Central memory CD8-positive, alpha-beta T cell (primary cell): Measurements from ENCODE around the gene RAB15.

ENCODE experiments used
- ATAC-seq: fragments of 150-1000 bp; cut with Tn5 transposase; replicated peaks from 2 replicates; pipeline ENCODE4 v1.10.0; 2022; ENCODE audit warnings: mild to moderate bottlenecking, moderate FRiP score, moderate number of reproducible peaks; ENCODE audit not compliant: poor library complexity, severe bottlenecking; ENCODE audit errors: extremely low read depth
- DNase-seq, 2 donors: peaks; one replicate each; pipeline ENCODE4 v3.0.0; 2021; ENCODE audit warnings: low spot score in 2 of 2
- H3K27ac Mint-ChIP-seq: one replicate; pipeline ENCODE4 v1.8.0; 2022; ENCODE audit warnings: low read depth, mild to moderate bottlenecking, moderate library complexity, mixed read lengths
- H3K27me3 Mint-ChIP-seq: one replicate; pipeline ENCODE4 v1.8.0; 2022; ENCODE audit warnings: mixed read lengths
- H3K36me3 Mint-ChIP-seq: one replicate; pipeline ENCODE4 v1.8.0; 2022; ENCODE audit warnings: mild to moderate bottlenecking, moderate library complexity, mixed read lengths; ENCODE audit not compliant: insufficient read depth
- H3K4me1 Mint-ChIP-seq: one replicate; pipeline ENCODE4 v1.8.0; 2022; ENCODE audit warnings: mixed read lengths
- H3K4me3 Mint-ChIP-seq: one replicate; pipeline ENCODE4 v1.8.0; 2022; ENCODE audit warnings: mild to moderate bottlenecking, moderate library complexity, mixed read lengths
- H3K9me3 Mint-ChIP-seq: one replicate; pipeline ENCODE4 v1.8.0; 2022; ENCODE audit warnings: mixed read lengths

RAB15 gene

GRCh38 chr14:64983439-64984310 lies 11.5 kb upstream of the RAB15 start:
- Mint-ChIP-seq H3K36me3 (peaks cover 5% of the 10 kb centered on the region), H3K4me1 (peaks cover 22% of the 10 kb centered on the region), H3K27ac (no peak overlapping the region), H3K9me3 (no peaks in the 10 kb centered on the region), H3K4me3 (peak overlapping the region; percentile 36), H3K27me3 (peaks cover 9% of the 10 kb centered on the region)
- ATAC-seq (no peak), DNase-seq (no peak)

- Mint-ChIP-seq H3K27ac (no peak overlapping the region), H3K4me1 (peaks cover 11% of the 10 kb centered on the region), H3K9me3 (no peaks in the 10 kb centered on the region), H3K27me3 (peaks cover 9% of the 10 kb centered on the region), H3K4me3 (no peak overlapping the region), H3K36me3 (peaks cover 4% of the 10 kb centered on the region)
- DNase-seq (no peak), ATAC-seq (no peak)
Observed at GRCh38 chr14:64979336-64980074, 7.4 kb upstream of the RAB15 start.

- H3K27ac Mint-ChIP-seq = no peak overlapping the region
- ATAC-seq (no peak), DNase-seq (no peak)
- no peak overlapping the region for H3K4me3 Mint-ChIP-seq
- H3K27me3 Mint-ChIP-seq = no peaks in the 10 kb centered on the region
- H3K4me1 Mint-ChIP-seq = peaks cover 9% of the 10 kb centered on the region
- H3K36me3 Mint-ChIP-seq = peaks cover 6% of the 10 kb centered on the region
- H3K9me3 Mint-ChIP-seq = no peaks in the 10 kb centered on the region
Observed at GRCh38 chr14:64974563-64974962, 2.4 kb upstream of the RAB15 start.

- no peak for ATAC-seq
- H3K9me3 Mint-ChIP-seq = no peaks in the 10 kb centered on the region
- no peaks in the 10 kb centered on the region for H3K27me3 Mint-ChIP-seq
- no peak for DNase-seq
- no peak overlapping the region for H3K27ac Mint-ChIP-seq
- H3K36me3 Mint-ChIP-seq = peaks cover 6% of the 10 kb centered on the region
- peaks cover 9% of the 10 kb centered on the region for H3K4me1 Mint-ChIP-seq
- H3K4me3 Mint-ChIP-seq = no peak overlapping the region
Observed at GRCh38 chr14:64973826-64974225, 1.7 kb upstream of the RAB15 start.

- DNase-seq = no peak
- Mint-ChIP-seq H3K36me3 (peaks cover 6% of the 10 kb centered on the region), H3K4me1 (peaks cover 14% of the 10 kb centered on the region), H3K4me3 (peak overlapping the region; percentile 85), H3K9me3 (no peaks in the 10 kb centered on the region), H3K27ac (peak overlapping the region; percentile 71), H3K27me3 (no peaks in the 10 kb centered on the region)
- ATAC-seq = no peak
Observed at GRCh38 chr14:64973026-64973442, 898 bp upstream of the RAB15 start.

- peaks cover 6% of the 10 kb centered on the region for H3K36me3 Mint-ChIP-seq
- H3K9me3 Mint-ChIP-seq = no peaks in the 10 kb centered on the region
- no peaks in the 10 kb centered on the region for H3K27me3 Mint-ChIP-seq
- peaks cover 15% of the 10 kb centered on the region for H3K4me1 Mint-ChIP-seq
- H3K4me3 Mint-ChIP-seq = peak overlapping the region; percentile 70
- ATAC-seq (no peak), DNase-seq (no peak)
- H3K27ac Mint-ChIP-seq = no peak overlapping the region
Observed at GRCh38 chr14:64971491-64971942, 619 bp downstream of the RAB15 start.

- ATAC-seq (no peak), DNase-seq (no peak)
- Mint-ChIP-seq H3K27me3 (no peaks in the 10 kb centered on the region), H3K4me3 (peak overlapping the region; percentile 70), H3K36me3 (peaks cover 6% of the 10 kb centered on the region), H3K9me3 (no peaks in the 10 kb centered on the region), H3K4me1 (peaks cover 15% of the 10 kb centered on the region), H3K27ac (no peak overlapping the region)
Observed at GRCh38 chr14:64970776-64971477, 1.2 kb downstream of the RAB15 start.

GRCh38 chr14:64970041-64970440 lies 2.1 kb downstream of the RAB15 start:
- ATAC-seq = no peak
- no peak for DNase-seq
- H3K9me3 Mint-ChIP-seq = no peaks in the 10 kb centered on the region
- H3K36me3 Mint-ChIP-seq = peaks cover 6% of the 10 kb centered on the region
- H3K4me3 Mint-ChIP-seq = no peak overlapping the region
- no peak overlapping the region for H3K27ac Mint-ChIP-seq
- H3K4me1 Mint-ChIP-seq = peaks cover 15% of the 10 kb centered on the region
- no peaks in the 10 kb centered on the region for H3K27me3 Mint-ChIP-seq

GRCh38 chr14:64968651-64969050 lies 3.5 kb downstream of the RAB15 start:
- Mint-ChIP-seq H3K4me1 (peaks cover 15% of the 10 kb centered on the region), H3K36me3 (peaks cover 4% of the 10 kb centered on the region), H3K9me3 (no peaks in the 10 kb centered on the region), H3K27me3 (no peaks in the 10 kb centered on the region), H3K4me3 (no peak overlapping the region), H3K27ac (no peak overlapping the region)
- DNase-seq (no peak), ATAC-seq (no peak)

- H3K4me3 Mint-ChIP-seq = no peak overlapping the region
- ATAC-seq = no peak
- peaks cover 15% of the 10 kb centered on the region for H3K4me1 Mint-ChIP-seq
- peaks cover 4% of the 10 kb centered on the region for H3K36me3 Mint-ChIP-seq
- H3K27ac Mint-ChIP-seq = no peak overlapping the region
- no peak for DNase-seq
- H3K9me3 Mint-ChIP-seq = no peaks in the 10 kb centered on the region
- H3K27me3 Mint-ChIP-seq = no peaks in the 10 kb centered on the region
Observed at GRCh38 chr14:64968167-64968566, 4.0 kb downstream of the RAB15 start.

- Mint-ChIP-seq H3K4me3 (no peak overlapping the region), H3K27me3 (no peaks in the 10 kb centered on the region), H3K36me3 (peaks cover 1% of the 10 kb centered on the region), H3K9me3 (no peaks in the 10 kb centered on the region), H3K27ac (no peak overlapping the region), H3K4me1 (peaks cover 15% of the 10 kb centered on the region)
- ATAC-seq (no peak), DNase-seq (no peak)
Observed at GRCh38 chr14:64966976-64967375, 5.2 kb downstream of the RAB15 start.

GRCh38 chr14:64965356-64966000 lies 6.7 kb downstream of the RAB15 start:
- no peak overlapping the region for H3K4me3 Mint-ChIP-seq
- no peaks in the 10 kb centered on the region for H3K36me3 Mint-ChIP-seq
- H3K9me3 Mint-ChIP-seq = no peaks in the 10 kb centered on the region
- DNase-seq (no peak), ATAC-seq (no peak)
- H3K27me3 Mint-ChIP-seq = no peaks in the 10 kb centered on the region
- peaks cover 18% of the 10 kb centered on the region for H3K4me1 Mint-ChIP-seq
- no peak overlapping the region for H3K27ac Mint-ChIP-seq
